HG03108 (cell line): Measurements from ENCODE around the gene DAAM1.

ENCODE experiments used
- ATAC-seq: cut with Tn5 transposase; IDR thresholded peaks from one replicate; pipeline ENCODE4 v1.9.1; 2021; ENCODE audit warnings: moderate library complexity; ENCODE audit not compliant: unreplicated experiment

DAAM1 gene

DNA sequence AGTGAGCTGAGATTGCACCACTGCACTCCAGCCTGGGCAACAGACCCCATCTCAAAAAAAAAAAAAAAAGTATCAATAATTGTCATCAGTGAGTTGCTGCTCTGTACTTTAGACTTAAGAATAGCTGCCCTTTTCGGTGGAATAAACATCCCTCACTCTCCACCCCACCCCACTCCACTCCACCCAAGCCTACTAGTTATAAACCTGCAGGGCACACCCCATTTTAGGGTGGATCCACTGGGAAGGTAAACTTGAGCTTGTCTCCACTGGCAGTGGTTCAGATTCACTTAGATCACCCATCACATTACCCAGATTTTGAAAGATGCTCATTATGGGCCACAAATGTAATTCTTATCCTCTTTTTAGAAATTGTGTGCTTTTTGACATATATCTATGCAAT, 170.3 kb downstream of the DAAM1 start:
- no peak for ATAC-seq

DNA sequence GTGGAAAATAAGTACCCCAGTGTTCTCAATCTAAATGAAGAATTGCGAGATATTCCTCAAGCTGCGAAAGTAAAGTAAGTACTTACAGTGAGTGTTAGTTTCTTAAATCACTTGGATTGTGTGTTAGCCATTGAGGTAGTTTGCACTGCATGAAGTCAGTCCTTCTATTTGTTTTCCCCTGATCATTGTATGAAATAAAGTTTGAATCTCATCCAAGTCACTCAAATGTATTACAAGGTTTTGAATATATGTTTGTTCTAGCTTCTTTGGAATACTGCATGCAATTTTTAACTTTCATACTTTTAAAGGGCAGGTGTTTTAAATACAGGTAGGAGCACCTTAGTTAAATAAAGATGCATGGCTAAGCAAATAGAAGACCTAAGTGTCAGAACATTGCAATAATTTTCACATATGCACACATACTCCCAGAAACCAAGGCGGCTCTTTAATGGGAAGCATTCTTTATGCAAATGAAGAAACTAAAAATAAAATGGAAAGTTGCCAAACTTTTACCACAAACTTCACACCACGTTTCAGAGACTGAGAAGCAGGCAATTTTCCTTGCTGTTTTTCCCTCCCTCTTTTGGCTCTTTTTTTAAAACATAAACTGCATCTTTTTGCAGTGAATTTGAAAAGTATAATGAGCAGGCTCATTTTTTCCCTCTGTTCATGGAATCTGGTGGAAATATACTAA, 171.1 kb downstream of the DAAM1 start:
- no peak for ATAC-seq

DNA sequence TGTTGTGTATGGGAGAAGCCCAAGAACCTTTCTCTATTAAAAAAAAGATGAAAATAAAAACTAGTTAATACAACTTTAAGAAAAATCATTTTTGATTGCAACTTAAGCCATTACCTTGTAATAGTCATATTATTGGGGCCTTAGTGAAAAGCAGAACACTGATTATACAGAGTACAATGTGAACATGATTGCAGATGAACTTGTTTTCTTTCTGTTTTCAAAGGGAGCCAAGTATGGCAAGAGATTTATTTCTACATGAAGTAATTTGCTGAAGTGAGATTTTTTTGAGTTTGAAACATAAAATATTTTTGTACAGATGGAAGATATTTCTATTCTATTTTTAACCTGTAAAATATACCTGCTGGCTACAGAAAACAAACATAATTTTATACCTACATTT, 171.8 kb downstream of the DAAM1 start:
- no peak for ATAC-seq

DNA sequence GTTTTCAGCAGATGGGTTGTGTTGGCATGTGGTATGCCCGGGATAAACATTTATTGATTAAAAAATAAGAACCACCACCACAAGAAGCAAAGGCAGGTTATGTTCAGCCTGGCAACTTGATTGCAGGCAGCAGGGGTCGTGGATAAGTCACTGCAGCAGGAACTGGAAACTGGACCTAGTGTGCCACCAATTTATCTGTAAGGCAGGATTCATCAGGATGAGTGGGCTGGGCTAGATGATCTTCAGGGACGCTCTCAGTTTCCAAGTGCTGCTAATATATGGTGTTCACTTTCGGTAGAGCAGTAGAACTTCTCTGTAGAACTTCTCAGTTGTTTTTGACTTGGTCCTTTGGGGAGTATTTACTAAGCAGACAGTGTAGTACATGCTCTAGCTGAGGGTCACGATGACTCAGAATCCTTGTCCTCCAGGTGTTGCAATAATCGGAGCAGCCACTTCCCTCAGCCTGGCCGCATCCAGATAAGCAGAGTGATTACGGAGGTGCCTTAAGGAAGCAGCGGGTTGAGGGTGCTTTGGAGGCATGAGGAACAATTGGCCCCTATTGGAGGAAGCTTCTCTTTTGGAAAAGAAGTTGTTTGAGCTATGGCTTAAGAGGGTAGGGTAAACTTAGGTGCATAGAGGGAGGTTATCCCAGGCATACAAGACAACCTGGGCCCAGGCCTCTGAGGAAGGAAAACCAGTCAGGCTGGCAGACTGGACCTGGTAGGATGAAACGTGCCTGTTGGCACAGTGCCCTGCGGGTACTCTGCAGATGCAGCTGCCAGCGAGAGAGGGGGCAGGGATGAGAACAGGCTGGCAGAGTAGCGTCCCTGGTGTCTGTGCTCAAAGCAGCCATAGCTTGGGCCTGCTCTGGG, 172.7 kb downstream of the DAAM1 start:
- no peak for ATAC-seq

DNA sequence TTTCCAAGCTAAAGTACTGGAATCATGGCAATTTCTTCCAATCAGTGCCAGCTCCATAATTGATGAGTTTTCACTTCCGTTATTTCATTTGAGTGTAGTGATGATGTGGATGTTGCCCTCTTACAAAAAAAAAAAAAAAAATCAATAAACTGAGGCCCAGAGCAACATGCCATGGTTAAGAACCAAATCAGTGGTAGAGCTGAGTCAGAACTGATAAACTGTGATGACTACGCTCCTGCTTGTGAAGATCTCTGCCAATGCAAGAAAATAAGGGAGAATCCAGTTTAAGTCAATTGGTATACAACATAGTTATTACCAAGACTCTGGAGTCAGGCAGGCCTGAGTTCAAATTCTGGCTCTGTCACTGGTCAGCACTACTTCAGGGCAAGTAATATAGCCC, 174.0 kb downstream of the DAAM1 start:
- no peak for ATAC-seq

DNA sequence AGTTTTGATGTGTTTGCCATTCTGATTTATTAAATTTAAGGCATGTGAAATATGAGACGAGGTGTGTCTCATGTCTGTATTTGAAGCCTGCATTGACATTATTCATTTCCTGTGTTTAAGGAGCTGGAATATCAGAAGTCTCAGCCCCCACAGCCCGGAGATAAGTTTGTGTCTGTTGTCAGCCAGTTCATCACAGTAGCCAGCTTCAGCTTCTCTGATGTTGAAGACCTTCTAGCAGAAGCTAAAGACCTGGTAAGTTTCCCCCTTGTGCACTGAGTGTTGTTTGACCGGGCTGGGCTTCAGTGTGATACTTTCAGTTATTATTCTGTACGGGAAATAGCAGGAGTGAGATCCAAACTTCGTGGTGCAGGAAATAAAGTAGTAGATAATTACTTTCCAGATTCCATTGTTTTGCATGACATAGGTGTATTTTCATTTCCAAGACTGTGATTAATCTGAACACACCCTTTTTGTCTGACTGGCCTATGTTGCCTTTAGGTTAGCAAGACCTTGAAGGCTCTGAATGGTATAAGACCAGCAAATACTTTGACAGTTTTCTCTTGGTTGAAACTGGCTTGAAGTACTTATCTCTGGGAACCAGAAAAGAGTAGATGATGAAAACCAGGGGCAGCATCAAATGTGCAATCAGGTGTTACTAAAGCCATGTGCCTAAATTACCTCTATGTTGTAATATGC, 175.2 kb downstream of the DAAM1 start:
- no peak for ATAC-seq

DNA sequence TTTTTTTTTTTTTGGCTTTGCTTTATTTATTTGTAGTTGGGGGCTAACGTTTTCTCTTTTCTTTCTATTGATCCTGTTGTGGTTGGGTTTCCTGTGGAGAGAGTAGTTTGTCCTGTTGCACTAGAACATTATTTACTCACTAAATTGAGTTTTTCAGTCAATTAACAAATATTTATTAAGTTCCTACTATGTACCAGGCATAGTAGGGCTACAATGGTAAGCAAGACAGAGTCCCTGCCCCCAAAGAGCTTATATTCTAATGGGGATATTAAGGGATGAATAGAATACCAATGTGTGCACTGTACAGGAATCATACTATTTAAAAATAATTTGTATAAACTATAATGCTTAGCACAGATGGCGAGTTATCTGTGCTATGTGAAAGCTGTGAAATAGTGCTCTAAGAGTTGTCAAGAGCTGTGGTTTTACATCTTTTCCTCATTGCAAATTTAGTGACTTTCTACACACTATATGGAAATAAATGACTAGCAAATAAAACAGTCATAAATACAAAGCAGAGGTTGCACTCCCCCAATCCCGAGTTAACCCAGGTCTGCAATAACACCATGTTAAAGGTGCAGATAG, 181.8 kb downstream of the DAAM1 start:
- ATAC-seq: no peak

DNA sequence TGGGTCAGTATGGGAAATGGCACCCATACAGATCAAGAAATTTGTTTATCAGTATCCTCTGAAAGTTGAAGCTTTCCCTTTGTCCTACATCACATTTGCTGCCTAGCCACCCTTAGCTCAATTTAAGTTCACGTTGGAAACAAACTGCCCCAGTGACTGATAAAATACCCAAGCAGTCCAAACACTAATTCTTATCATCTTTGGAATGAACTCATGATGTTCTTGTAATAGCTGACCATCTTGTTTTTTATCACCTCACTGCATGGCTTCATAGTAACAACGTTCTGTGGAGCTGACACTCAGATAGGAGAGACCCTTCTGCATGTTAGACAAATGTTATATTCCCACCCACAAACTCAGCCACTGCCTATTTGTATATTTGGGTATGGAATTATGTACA, 183.3 kb downstream of the DAAM1 start:
- ATAC-seq: no peak

DNA sequence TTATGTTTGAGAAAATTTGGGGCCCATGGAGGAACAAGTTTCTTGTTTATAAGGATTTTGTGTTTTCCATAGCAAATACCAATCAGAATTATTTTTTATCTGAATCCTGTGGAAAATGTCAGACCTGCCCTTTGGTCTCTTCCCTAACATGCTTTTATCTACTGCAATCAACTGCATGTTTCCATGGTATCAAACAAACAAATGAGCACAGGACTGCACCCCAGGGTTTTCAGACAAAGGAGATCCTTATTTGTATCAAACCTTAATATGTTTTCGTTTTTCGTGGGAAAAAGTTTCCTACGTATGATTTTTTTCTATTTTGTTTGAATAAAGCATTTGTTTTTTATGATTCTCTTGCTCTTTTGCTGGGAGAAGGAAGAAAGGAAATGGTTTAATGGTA, 185.6 kb downstream of the DAAM1 start:
- ATAC-seq: no peak

DNA sequence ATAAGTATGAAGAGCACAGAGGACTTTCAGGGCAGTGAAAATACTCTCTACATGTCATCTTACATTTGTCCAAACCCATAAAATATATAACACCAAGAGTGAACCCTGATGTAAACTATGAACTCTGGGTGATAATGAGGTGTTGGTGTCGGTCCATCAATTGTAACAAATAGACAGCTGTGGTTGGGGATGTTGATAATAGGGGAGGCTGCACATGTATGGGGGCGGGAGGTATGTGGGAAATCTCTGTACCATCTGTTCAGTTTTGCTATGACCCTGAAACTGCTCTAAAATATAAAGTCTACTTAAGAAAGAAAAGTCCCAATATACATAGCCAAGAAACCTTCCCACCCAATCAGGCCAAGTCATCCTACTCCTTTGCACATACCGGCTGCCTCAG, 188.2 kb downstream of the DAAM1 start:
- no peak for ATAC-seq

DNA sequence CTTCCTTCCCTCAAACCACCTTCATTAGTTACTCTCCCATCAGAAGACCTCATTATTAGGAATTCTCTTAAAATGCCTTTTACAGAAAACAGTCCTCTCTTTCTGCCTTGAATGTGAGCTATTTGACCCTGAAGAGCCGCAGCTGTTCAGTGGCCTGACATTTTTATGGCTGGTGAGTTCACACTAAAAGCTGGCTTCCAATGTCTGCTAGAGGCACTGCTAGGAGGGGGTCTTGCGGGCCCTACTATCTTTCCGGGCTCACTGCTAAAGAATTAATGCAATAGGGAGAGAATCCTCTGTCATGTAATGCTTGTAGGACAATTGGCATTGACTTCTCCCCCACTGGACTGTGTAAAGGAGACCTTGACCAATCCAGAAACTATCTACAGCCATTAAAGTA, 189.0 kb downstream of the DAAM1 start:
- ATAC-seq: no peak

DNA sequence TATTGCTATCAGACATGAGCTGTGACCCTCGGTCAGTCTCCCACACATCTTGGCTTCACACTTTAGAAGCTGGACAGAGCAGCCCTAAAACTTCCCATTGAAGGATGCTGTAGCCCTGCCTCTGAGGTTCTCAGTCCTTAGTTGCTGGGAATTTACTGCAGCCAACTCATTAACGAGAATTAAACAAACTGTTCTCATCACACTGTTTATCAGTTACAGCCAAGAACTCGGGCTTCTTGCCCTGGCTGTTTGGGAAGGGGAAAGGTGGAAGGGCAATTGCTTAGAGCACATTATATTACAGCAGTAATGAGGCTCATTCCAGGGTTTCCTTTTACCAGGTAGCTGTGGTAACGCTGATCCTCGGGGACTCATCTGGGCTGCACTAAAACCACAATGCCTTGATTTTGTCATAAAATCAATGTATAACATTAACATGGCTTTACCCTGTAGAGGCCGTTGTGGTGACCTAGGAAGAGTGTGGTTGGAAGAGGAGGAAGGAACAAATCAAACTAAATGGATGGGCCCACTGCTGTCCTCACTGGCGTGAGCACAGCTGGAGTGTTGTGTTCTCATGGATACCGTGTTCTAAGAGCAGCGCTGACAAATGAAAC, 189.6 kb downstream of the DAAM1 start:
- no peak for ATAC-seq

DNA sequence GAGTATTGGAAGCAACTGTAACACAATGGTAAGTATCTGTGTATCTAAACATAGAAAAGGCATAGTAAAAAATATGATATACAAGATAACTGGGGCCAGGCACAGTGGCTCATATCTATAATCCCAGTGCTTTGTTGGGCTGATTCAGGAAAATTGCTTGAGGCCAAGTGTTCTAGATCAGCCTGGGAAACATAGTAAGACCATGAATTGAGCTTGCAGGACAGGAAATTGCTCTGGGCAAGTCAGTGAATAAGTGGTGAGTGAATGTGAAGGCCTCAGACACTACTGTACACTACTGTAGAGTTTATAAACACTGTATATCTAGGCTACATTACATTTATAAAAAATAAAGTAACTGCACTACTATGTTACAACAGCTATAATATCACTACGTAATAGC, 201.5 kb downstream of the DAAM1 start:
- no peak for ATAC-seq

DNA sequence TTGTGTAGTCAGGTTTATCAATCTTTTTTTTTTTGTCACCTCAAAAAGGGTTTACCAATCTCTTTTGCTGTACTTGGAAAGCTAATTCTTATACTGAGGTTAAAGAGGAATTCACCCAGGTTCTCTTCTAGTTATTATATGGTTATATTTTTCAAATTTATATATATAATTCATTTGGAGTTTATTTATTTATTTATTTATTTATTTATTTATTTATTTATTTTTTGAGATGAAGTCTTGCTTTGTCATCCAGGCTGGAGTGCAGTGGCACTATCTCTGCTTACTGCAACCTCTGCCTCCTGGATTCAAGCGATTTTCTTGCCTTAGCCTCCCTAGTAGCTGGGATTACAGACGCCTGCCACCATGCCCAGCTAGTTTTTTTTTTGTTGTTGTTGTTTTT, 202.9 kb downstream of the DAAM1 start:
- ATAC-seq: no peak

DNA sequence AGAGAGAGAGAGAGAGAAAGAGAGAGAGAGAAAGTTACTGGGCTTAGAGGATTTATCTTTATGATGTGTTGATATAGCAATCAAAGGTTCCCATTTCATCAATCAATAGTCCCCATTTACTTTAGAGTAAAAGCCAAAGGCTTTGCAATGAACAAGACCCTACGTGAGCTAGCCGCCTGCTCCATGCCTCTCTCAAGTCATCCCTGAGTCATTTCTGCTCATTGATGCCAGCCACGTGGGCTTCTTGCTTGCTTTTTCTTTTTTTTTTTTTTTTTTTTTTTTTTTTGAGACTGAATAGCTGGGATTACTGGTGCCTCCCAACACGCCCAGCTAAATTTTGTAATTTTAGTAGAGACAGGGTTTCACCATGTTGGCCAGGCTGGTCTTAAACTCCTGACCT, 205.8 kb downstream of the DAAM1 start:
- ATAC-seq: no peak

DNA sequence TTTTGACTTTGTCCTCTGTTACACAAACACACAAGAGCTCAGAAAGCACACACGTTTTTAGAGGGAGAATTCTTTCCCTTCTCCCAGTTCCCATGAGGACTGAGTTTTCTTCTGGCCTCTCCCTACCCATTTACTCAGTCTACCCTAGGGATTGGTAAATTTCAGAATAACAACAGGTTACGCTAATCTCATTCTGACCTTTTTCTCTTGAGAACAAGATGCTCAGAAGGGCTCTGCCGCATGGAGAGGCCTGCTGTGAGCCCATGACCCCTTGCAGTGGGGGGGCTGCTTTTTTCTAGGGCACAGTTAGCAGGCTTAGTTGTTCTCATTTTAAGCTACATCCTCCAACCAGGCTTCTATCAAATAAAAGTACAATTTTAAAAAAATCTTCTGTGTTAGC, 207.2 kb downstream of the DAAM1 start:
- no peak for ATAC-seq

DNA sequence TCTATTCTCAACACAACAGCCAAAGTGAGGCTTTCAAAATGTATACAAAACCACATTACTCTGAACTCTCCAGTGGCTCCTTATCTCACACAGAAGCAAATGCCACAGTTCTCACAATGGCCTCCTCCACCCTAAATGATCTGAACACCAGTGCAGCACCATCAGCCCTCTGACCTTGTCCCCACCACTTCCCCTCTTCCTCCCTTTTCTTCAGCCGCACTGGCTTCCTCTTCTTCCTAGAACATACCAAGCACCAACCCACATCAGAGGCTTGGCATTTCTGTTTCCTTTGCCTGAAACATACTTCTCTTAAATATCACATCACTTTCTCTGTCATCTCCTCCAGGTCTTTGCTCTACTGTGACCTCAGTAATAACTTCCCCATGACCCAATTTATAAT, 210.4 kb downstream of the DAAM1 start:
- no peak for ATAC-seq

DNA sequence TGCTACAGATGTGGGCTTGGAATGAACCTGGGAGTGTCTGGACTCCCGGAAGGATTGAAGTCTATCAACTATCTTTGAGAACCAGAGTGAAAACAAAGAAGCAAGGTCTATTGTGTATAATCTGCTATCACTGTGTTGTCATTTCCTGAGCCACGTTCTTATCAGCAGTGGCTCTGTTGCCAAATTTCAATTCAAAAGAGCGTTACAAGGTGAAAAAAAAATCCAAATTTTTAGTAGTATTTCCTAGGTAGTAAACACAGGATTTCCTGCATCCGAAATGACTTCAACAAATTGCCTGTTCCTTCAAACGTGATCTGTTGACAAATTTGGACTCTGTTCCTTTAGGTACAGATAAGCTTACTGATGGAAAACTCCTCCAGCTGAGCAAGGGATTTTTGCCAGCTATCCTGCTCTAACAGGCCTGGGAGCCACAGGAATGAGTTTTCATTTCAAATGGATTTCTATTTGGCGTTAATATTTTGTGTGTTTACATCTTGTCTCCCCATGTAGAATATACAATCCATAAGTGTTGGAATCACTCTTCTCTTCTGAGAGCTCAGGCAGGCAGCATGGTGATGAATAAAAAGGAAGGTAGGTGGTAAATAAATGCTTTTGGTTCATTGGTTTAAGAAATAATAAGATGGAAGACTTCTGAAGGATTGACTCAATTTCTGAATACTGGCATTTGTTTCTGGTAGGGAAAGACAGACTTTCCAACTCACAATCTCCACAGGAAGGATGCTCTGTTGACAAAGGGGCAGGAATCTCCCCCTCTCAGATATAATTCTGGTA, 218.2 kb downstream of the DAAM1 start:
- no peak for ATAC-seq

DNA sequence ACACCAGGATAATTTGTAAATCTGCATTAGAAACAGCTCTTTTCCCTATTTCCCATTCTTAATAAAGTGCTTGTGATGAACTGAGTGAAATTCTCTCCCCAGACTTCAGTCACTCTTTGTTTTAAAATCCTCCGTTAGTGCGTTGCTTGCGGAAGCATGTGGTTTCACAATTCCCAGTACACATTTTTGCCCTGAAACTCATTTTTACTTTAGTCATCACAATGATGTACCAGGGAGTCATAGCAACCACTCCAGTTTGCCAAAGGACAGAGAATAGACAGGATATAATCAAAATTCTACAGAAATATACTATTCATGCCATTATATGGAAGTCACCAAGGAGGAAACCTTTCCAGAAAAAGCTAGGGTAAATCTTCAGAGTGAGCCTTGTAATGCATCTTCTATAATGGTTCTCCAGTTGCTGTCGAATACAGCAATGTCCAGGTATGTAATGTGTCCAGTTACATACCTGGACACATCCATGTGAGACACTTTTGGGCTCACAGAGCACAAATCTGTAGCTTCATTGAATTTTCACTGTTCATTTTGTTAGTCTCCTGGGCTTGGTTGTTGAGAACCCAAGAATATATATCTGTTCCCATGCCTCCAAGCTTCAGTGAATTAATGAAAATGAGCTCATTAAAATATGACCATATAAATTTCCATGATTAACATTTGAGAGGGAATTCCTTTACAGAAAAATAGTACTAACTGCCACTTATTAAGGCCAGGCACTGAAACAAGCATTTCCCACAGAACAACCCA, 219.0 kb downstream of the DAAM1 start:
- no peak for ATAC-seq
